Activated CD8-positive, alpha-beta memory T cell treated with anti-CD3 and anti-CD28 coated beads, Interleukin-2, amount 50 U/mL, for 24 hours (primary cell): ENCODE data around the gene NT5M.
A peak's percentile ranks its signal among the peaks of the same experiment; 100 is the strongest.
"Not testable (repeated sequence)": the region's sequence is repeated elsewhere in the genome, so short reads cannot be mapped to it uniquely, and the experiment has no call there.

ENCODE experiments used
- DNase-seq: peaks from one replicate; pipeline ENCODE4 v3.0.0-alpha.2; 2020; ENCODE audit errors: extremely low read depth

The NT5M gene

DNA sequence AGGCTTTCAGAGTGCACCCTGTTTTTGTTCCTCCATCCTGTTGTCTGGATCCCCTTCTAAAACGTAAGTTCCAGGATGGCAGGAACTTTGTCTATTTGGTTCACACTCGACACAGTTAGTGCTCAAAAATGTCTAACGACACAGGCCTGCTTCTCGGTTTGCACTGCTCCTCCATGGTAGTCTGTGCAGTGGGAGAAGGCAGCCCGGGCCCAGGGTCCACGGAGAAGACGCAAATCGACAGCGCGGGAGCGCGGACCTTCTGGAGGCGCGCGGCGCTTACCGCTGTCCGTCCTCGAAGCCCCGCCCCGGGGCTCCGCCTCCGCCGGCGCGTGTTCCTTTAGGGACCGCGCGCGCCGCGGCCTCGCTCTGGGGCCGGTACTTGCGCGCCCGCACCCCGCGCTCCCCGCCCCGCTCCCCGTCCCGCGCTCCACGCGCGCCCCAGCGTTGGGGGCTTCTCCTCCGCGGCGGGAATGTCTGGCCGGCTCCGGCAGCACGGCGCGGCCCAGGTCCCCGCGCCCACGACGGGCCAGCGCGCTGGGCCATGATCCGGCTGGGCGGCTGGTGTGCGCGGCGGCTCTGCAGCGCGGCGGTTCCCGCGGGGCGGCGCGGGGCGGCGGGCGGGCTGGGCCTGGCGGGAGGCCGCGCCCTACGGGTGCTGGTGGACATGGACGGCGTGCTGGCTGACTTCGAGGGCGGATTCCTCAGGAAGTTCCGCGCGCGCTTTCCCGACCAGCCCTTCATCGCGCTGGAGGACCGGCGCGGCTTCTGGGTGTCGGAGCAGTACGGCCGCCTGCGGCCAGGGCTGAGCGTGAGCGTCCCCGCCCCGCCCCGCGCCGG is at the start of gene NT5M:
TSS of gene NT5M (plus strand) at position 364 of the 837 bp plus-strand sequence. CDS start at position 542, 178 bp downstream.
- no peak for DNase-seq

- no peak for DNase-seq
Measured at GRCh38 chr17:17253406-17253805, 49.8 kb upstream of the NT5M start.

DNA sequence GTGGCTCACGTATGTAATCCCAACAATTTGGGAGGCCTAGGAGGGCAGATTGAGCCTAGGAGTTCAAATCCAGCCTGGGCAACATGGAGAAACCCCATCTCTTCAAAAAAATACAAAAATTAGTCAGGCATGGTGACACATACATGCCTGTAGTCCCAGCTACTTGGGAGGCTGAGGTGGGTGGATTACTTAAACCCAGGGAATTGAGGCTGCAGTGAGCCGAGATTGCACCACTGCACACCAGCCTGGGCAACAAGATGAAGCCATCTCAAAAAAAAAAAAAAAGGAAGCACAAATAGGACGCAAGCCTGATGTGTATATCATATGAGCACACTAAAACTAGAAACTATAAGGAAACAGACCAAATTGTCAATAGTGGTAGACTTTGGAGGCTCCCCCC is 49.1 kb upstream of the NT5M start:
- no peak for DNase-seq

- DNase-seq, result not testable (repeated sequence)
Measured at GRCh38 chr17:17255689-17256088, 47.5 kb upstream of the NT5M start.

- no peak for DNase-seq
Measured at GRCh38 chr17:17256316-17256715, 46.9 kb upstream of the NT5M start.

DNA sequence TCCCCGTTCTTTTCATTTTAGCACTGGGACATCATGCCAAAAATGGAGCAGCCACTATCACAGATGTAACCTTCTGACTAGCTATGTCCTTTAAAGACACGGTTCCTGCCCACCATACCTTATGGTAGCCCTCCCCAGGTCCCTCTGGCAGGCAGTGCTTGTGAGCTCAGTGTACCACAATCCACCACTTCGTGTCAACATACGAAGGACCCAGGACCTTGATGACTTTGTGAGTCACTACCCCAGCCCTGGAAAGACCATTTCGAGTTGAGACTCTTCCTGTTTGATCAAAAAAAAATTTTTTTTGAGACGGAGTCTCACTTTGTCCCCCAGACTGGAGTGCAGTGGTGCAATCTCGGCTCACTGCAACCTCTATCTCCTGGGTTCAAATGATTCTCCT is 45.2 kb upstream of the NT5M start:
- DNase-seq, result no peak

DNA sequence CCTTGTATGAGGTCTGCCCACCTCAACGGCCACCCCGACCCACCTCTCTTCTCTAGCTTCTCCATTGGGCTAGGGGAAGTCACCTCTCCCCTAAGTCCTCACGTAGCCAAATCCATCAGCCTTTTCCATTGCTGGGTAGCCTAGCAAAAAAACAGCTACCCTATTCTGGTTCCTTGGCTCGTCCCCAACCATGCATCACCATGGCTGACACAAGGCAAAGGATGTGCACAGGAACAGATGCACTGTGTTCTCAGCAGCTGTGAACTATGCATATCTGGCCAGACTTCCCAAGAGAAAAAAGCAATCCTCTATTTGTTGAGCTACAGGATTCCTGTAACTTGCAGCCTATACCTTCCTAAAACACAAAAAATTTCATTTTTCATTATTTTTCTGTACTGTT is 44.2 kb upstream of the NT5M start:
- no peak for DNase-seq

DNA sequence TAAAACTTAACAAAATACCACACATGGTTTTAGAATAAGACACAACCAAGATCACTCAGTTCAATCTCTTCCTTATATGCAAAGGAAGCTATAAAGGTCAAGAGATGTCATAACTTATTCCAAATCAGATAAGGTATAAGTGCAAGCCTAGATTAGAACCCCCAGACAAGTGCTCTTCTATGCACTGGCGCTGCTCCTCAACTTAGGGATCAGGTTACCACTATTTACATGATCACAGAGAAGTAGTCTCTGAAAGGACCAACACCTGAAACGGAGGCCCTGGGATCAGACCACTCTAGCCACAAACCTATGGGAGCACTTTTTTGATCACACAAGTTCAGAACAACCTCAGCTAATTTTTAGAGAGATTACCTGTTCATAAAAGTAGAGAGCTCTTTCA is 38.7 kb upstream of the NT5M start:
- DNase-seq, result no peak

GRCh38 chr17:17269926-17270773 is 33.0 kb upstream of the NT5M start:
- DNase-seq, result no peak

GRCh38 chr17:17275971-17276370 is 27.2 kb upstream of the NT5M start:
- no peak for DNase-seq

GRCh38 chr17:17277431-17277830 is 25.7 kb upstream of the NT5M start:
- not testable (repeated sequence) for DNase-seq

GRCh38 chr17:17279316-17279715 is 23.9 kb upstream of the NT5M start:
- DNase-seq, result no peak

DNA sequence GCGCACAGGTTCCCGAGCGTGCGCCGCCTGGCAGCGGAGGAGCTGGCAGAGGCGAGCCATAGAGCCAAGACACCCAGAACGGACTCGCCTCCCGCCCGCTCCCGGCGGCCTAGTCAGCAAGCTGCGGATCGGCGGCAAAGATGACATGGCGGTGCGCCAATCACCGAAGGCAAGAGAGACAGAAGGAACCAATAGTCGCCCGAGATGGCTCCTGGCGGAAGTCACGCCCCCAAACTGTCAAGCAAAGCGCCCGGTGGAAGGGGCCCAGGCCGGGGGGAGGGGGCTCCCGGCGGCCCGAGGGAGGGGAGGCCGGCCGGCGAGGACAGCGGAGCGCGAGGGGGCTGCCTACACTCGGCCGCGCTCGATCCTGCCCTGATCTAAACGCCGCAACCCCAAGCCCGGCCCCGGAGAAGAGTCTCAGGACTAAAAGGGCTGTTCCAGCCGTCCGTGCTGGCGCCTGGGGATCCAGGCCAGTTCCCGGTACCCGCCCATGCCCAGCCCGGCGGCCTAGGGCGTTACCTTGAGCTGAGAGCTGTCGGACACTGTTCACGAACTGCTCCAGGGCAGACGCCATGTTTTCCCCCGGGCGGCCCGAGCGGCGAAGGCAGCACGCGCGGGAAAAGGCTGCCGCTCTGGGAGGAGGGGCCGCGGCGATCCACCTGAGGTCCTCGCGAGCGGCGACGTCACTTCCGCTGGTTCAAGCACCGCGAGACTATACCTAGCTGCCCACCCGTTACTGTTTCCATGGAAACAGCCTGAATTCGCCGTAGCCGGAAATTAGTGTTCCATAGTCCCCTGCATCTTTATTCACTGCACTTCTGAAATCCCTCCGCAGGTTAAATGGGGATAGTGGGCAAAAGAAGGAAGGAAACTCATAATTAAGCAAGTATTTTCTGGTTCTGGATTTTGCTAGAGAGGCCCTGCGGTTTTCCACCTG is 22.3 kb upstream of the NT5M start, which contains the start of gene COPS3:
TSS of gene COPS3 (minus strand) at position 634 of the 937 bp plus-strand sequence. CDS start at position 574, 60 bp downstream.
- peak; percentile 91 for DNase-seq

GRCh38 chr17:17285951-17286350 is 17.2 kb upstream of the NT5M start:
- DNase-seq, result no peak

DNA sequence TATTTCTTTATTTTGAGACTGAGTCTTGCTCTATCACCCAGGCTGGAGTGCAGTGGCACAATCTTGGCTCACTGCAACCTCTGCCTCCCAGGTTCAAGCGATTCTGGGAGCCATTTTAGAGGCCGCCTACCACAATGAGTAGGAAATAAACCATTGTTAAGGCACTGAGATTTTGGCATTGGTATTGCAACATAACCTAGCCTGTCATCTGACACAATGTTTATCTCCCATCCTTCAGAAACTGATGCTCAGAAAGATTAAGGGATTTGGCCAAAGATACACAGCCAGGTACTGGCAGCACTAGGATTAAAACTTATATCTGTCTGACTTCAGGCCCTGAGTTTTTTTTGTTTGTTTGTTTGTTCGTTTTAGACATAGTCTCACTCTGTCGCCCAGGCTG is 14.1 kb upstream of the NT5M start:
- DNase-seq, result no peak

DNA sequence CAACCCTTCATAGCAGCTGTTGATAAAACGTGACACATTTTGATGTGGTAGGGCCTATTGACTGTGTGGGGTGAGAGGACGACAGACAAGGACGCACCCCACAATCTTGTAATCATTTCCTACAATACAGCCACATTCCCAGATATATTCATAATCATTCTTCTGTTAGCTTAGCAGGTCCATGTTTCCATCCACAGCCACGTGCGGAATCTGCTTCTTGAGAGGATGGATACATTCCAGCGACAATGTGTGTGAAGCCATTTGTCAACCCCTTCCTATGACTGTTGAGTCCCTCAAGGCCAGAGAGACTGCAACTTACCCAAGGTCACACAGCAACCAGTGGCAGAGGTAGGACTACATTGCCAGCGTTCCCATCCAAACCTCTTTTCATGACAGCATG is 13.5 kb upstream of the NT5M start:
- DNase-seq, result no peak

- no peak for DNase-seq
Measured at GRCh38 chr17:17295141-17295540, 8.0 kb upstream of the NT5M start.

DNA sequence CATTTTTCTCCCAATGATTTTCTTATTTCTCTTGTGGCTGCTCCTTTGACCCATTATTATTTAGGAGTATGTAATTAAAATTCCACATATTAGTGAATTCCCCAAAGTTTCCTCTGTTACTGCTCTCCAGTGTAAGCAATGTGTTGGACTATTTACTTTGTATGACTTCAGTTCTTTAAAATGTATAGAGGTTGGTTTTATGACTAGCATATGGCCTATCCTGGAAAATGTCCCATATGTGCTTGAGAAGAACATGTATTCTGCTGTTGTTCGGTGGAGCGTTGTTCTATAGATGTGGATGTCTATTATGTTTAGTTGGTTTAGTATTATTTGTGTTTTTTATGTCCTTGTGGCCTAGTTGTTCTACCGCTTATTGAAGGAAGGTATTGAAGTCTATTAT is 6.0 kb upstream of the NT5M start:
- DNase-seq, result no peak

DNA sequence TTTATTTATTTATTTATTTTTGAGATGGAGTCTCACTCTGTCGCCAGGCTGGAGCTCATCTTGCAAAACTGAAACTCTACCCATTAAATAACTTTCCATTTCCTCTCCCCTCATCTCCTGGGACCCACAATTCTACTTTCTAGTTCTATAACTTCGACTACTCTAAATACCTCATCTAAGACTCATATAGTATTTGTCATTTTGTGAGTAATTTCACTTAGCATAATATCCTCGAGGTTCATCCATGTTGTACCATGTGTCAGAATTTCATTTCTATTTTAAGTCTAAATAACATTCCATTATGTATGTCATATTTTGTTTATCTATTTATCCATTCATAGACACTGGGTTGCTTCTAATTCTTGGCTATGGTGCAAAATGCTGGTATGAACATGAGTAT is 5.1 kb upstream of the NT5M start:
- no peak for DNase-seq

- no peak for DNase-seq
Measured at GRCh38 chr17:17300624-17301568, 2.3 kb upstream of the NT5M start.

DNA sequence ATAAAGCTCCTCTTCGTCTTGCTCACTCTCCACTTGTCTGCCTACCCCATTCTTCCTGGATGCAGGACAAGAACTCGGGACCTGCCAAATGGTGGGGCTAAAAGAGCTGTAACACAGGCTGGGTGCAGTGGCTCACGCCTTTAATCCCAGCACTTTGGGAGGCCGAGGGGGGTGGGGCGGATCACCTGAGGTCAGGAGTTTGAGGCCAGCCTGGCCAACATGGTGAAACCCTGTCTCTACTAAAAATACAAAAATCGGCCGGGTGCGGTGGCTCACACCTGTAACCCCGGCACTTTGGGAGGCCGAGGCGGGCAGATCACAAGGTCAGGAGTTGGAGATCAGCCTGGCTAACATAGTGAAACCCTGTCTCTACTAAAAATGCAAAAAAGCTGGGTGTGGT is 1.5 kb upstream of the NT5M start:
- not testable (repeated sequence) for DNase-seq
